ENCODE results near the gene ZNF280C.

DNA sequence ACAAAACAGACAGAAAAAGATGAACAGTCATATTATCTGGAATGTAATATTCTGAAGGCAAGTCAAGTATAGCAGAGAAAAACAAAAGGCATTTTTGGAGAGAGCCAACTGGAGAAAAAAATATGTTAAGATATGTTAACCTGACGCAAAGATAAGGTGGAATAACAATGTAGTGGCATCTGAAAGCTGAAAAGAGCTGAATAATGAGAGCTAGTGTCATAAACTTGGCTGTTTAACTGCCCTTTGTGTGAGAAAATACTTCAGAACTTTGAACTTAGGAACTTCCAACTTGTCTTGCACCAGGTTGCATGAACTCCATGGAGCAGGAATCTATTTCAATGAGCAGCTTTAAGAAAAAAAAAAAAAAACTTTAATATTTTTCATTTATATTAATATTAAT is 64.1 kb downstream of the ZNF280C start:
- TF ChIP-seq, protein P1, sequence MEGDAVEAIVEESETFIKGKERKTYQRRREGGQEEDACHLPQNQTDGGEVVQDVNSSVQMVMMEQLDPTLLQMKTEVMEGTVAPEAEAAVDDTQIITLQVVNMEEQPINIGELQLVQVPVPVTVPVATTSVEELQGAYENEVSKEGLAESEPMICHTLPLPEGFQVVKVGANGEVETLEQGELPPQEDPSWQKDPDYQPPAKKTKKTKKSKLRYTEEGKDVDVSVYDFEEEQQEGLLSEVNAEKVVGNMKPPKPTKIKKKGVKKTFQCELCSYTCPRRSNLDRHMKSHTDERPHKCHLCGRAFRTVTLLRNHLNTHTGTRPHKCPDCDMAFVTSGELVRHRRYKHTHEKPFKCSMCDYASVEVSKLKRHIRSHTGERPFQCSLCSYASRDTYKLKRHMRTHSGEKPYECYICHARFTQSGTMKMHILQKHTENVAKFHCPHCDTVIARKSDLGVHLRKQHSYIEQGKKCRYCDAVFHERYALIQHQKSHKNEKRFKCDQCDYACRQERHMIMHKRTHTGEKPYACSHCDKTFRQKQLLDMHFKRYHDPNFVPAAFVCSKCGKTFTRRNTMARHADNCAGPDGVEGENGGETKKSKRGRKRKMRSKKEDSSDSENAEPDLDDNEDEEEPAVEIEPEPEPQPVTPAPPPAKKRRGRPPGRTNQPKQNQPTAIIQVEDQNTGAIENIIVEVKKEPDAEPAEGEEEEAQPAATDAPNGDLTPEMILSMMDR (IDR thresholded peaks at IDR 0.05) = no peak
- TF ChIP-seq POLR2A (IDR thresholded peaks at IDR 0.05) = no peak

Measured in uterus (tissue), 2 donors.